Astrocyte (in vitro differentiated cells and primary cell): ENCODE results near the gene ACBD3.
A peak's percentile ranks its signal among the peaks of the same experiment; 100 is the strongest.

ENCODE experiments used
- CTCF ChIP-seq: IDR thresholded peaks from 2 replicates; pipeline ENCODE4 v1.5.1; 2011; ENCODE audit warnings: low read depth, mild to moderate bottlenecking, inconsistent platforms, low read length, moderate library complexity; ENCODE audit not compliant: insufficient read depth
- EZH2 ChIP-seq: IDR thresholded peaks from 2 replicates; pipeline ENCODE4 v1.6.1; 2012; ENCODE audit warnings: mild to moderate bottlenecking, low read length, inconsistent platforms; ENCODE audit not compliant: insufficient read depth

- TF ChIP-seq CTCF (peak; percentile 97), EZH2 (no peak)
These were observed 61.4 kb downstream of the ACBD3 start for GRCh38 chr1:226125097-226125630.
